Thymus (tissue), 11 donors: ENCODE measurements around the gene EPB41L1. TPM values are rescaled to one million over a fixed set of nuclear protein-coding genes. Genes with fewer than 3 reads are reported as not detected.

Source experiments
- DNase-seq, 9 donors: peaks; one replicate each; pipeline ENCODE4 v3.0.0-alpha.2; 2013; ENCODE audit warnings: low spot score in 9 of 9, low read depth in 6 of 9, missing footprints in 1 of 9
- H3K27ac ChIP-seq, 2 donors: one replicate each; pipeline ENCODE4 v1.5.1; 2013; ENCODE audit warnings: control low read depth in 1 of 2, low read depth in 1 of 2, low read length in 1 of 2, mild to moderate bottlenecking in 1 of 2, moderate library complexity in 1 of 2
- H3K27me3 ChIP-seq, 2 donors: one replicate each; pipeline ENCODE4 v1.5.1; 2013; ENCODE audit warnings: low read length in 1 of 2; ENCODE audit not compliant: control insufficient read depth in 2 of 2, insufficient read depth in 1 of 2
- H3K36me3 ChIP-seq, 2 donors: one replicate each; pipeline ENCODE4 v1.5.1; 2013; ENCODE audit warnings: low read length in 1 of 2, mild to moderate bottlenecking in 1 of 2, moderate library complexity in 1 of 2; ENCODE audit not compliant: control insufficient read depth in 2 of 2, insufficient read depth in 2 of 2
- H3K4me1 ChIP-seq, 2 donors: one replicate each; pipeline ENCODE4 v1.5.1; 2013; ENCODE audit warnings: low read length in 2 of 2; ENCODE audit not compliant: control insufficient read depth in 2 of 2, insufficient read depth in 2 of 2
- H3K4me3 ChIP-seq, 2 donors: one replicate each; pipeline ENCODE4 v1.5.1; 2013; ENCODE audit warnings: low read length in 2 of 2, control low read depth in 1 of 2, mild to moderate bottlenecking in 1 of 2
- H3K9me3 ChIP-seq, 2 donors: one replicate each; pipeline ENCODE4 v1.5.1; 2013; ENCODE audit warnings: low read length in 1 of 2, mild to moderate bottlenecking in 1 of 2; ENCODE audit not compliant: control insufficient read depth in 2 of 2, insufficient read depth in 1 of 2
- WGBS: extraction: QIAGEN DNeasy Blood & Tissue Kit; methylation state at CpG from one replicate; pipeline ENCODE4 v1.1.7; 2013; 5-methylcytosine and 5-hydroxymethylcytosine counted together
- polyA plus RNA-seq: library from polyadenylated mRNA; stranded (reverse); fragments of 200-250 nt; gene quantifications from one replicate; pipeline ENCODE4 v1.2.3, GENCODE V29; 2013
- total RNA-seq: library from RNA; stranded (reverse); fragments of 120-200 nt; gene quantifications from one replicate; pipeline ENCODE4 v1.2.4, GENCODE V29; 2013
- donor health status: healthy.

Gene EPB41L1
- total and polyA plus RNA-seq, 2 donors, result 3.1 to 4.2 TPM

DNA sequence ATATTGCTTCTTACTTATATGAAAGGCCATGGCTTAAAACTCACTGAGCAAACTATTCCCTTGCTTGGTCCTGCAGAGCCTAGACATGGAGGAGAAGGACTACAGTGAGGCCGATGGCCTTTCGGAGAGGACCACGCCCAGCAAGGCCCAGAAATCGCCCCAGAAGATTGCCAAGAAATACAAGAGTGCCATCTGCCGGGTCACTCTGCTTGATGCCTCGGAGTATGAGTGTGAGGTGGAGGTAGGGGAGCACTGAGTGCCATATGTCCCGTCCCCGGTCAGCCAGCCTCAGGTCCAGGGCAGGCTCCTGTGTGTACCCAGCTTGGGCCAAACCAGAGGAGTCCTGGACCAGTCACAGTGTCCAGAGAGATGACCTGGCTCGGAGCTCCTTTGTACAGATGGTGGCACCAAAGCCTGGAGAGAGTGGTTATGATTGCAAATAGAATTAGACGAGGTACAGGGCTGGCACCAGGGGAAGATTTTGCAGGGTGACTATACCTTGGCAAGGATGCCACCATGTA is 21.0 kb downstream of the EPB41L1 start:
- DNase-seq, result no peak
- H3K27me3 ChIP-seq, result peaks cover 0 to 17% of the 10 kb centered on the region in 2 donors
- 95% methylated on average over 10 of the region's 10 CpGs for WGBS
- H3K36me3 ChIP-seq, result no peaks in the 10 kb centered on the region
- H3K27ac ChIP-seq, result no peak overlapping the region
- H3K9me3 ChIP-seq, result peaks cover 1 to 3% of the 10 kb centered on the region in 2 donors
- no peak overlapping the region for H3K4me3 ChIP-seq
- peaks cover 0 to 5% of the 10 kb centered on the region in 2 donors for H3K4me1 ChIP-seq

DNA sequence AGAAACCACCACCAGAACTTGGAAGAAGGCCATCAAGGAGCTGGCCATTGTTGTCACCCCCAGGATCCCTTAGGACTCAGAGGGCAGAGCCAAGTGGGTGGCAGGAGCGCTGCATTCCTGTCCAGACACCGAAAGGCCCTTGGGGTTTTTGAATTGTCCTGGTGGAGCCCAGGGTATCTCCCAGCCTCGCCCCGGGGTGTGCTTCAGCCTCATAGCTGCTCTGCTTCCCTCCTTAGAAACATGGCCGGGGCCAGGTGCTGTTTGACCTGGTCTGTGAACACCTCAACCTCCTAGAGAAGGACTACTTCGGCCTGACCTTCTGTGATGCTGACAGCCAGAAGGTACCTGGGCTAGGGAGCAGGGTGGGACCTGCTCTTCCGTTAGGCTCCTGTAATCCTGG is 23.2 kb downstream of the EPB41L1 start:
- Histone ChIP-seq H3K4me3 (no peak overlapping the region), H3K9me3 (peaks cover 1 to 3% of the 10 kb centered on the region in 2 donors), H3K27me3 (peaks cover 0 to 14% of the 10 kb centered on the region in 2 donors), H3K27ac (no peak overlapping the region), H3K4me1 (peaks cover 0 to 5% of the 10 kb centered on the region in 2 donors), H3K36me3 (no peaks in the 10 kb centered on the region)
- 96% methylated on average over 7 of the region's 7 CpGs for WGBS
- no peak for DNase-seq

DNA sequence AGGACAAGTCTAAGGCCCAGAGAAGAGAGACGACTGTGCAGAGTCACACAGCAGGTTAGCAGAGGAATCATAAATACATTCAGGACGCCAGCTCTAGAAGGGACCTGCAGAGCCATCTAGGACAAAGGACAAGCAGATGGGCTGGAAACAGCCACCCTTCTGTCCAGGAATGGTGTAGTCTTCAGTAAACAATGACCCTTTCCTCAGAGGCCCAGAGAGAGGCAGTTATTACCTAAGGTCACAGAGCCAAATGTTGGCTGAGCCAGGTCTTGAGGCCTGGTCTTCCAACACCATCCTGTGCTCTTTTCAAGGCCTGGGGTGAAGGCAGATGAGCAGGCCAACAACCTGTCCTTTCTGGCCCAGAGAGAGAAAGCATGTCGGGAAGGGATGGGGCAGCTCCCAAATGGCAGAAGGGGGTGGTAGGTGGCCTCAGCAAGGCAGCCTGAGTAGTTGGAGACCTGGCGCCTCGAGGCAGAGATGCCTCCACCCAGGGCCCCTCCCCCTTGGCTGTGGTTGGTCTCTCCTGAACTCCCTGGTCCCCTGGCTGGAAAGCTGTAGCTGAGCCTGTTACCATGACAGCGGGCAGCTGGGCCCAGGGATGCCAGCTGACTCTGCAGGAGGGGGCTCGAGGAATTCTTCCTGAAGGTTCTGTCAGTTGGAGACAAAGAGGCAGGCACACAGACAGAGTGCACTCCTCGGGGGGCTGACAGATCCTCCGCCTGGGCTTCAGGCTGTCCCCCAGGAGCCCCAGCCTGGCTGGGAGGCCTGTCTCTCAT is 24.8 kb downstream of the EPB41L1 start:
- no peaks in the 10 kb centered on the region for H3K36me3 ChIP-seq
- WGBS, result 94% methylated on average over 9 of the region's 9 CpGs
- no peak overlapping the region for H3K4me3 ChIP-seq
- H3K4me1 ChIP-seq, result no peaks in the 10 kb centered on the region
- H3K27ac ChIP-seq, result no peak overlapping the region
- DNase-seq, result no peak
- peaks cover 0 to 4% of the 10 kb centered on the region in 2 donors for H3K27me3 ChIP-seq
- H3K9me3 ChIP-seq, result peaks cover 1 to 3% of the 10 kb centered on the region in 2 donors

DNA sequence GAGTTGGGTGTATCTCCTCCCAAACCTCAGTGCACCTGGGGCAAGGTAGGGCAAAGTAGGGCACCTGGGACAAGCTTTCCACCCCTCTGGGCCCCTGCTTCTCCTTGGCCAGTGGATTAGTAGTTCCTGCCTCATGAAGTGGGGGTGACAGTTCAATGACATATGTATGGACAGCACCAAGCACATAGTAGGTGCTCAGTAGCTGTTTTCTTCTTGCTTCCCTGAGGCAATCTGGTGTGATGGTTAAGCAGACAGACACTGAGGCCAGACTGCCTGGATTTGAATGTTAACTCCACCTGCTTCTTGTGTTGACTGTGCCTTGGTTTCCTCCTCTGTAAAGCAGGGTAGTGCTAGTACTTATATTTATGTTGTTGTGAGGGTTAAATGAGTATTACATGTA is 25.8 kb downstream of the EPB41L1 start:
- H3K27ac ChIP-seq, result no peak overlapping the region
- H3K36me3 ChIP-seq, result no peaks in the 10 kb centered on the region
- H3K4me3 ChIP-seq, result no peak overlapping the region
- H3K9me3 ChIP-seq, result peaks cover 0 to 1% of the 10 kb centered on the region in 2 donors
- DNase-seq, result no peak
- H3K4me1 ChIP-seq, result no peaks in the 10 kb centered on the region
- peaks cover 0 to 2% of the 10 kb centered on the region in 2 donors for H3K27me3 ChIP-seq

DNA sequence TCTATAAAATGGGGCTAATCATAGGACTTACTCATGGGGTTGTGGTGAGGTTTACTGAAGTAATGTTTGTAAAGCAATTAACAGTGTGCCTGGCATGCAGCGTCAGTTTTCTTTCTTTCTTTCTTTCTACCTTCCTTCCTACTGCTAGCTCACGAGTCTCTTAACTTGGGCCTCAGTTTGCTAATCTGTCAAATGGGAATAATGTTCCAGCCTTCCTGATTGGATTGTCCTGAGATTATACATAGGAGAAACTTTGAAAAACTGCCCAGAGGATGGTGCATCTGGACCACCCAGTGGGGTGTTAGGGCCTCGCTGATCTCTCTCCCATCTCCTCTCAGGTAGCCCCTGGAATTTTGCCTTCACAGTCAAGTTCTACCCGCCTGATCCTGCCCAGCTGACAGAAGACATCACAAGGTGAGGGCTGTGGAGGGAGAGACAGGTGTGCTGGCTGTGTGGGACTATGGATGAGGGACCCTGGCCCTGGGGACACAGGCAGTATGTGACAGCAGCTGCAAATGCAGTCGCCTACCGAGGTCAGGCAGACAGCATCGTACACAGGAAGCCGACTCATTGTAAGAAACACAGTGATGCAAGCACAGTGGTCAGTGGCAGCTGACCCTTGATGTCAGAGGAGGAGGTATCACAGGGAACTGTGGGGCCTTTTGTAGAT is 27.5 kb downstream of the EPB41L1 start:
- Histone ChIP-seq H3K4me1 (no peaks in the 10 kb centered on the region), H3K9me3 (peaks cover 0 to 1% of the 10 kb centered on the region in 2 donors), H3K27ac (no peak overlapping the region), H3K27me3 (peaks cover 0 to 2% of the 10 kb centered on the region in 2 donors), H3K36me3 (no peaks in the 10 kb centered on the region), H3K4me3 (no peak overlapping the region)
- 93% methylated on average over 8 of the region's 8 CpGs for WGBS
- DNase-seq, result no peak

DNA sequence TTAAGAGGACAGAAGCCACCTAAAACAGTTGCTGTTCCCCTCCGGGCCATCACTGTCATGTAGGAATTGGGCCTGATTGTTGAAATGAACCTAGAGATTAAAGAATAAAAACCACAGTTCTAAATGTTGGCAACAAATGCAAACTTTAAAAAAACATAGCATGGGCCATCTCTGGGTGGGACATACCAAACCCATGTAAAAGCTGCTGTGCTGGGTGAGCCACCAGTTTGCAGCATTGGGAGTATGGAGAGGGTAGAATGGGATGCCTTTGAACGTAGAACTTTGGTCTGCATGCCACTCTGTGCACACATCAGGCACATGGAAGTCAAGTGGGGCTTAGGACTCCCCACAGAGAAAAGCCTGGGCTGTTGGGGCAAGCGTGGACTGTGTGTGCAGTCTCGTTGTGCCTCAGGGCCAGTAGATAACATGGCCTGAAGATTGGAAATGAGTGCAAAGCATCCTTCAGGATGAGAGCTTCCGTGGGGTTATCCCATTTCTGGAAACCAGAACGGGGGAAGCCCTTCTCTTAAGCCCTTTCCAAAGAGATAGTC is 28.1 kb downstream of the EPB41L1 start:
- no peaks in the 10 kb centered on the region for H3K36me3 ChIP-seq
- H3K4me1 ChIP-seq, result no peaks in the 10 kb centered on the region
- no peak overlapping the region for H3K4me3 ChIP-seq
- DNase-seq, result no peak
- H3K9me3 ChIP-seq, result peaks cover 0 to 1% of the 10 kb centered on the region in 2 donors
- H3K27ac ChIP-seq, result no peak overlapping the region
- WGBS, result 95% methylated on average over 6 of the region's 6 CpGs
- peaks cover 0 to 2% of the 10 kb centered on the region in 2 donors for H3K27me3 ChIP-seq

DNA sequence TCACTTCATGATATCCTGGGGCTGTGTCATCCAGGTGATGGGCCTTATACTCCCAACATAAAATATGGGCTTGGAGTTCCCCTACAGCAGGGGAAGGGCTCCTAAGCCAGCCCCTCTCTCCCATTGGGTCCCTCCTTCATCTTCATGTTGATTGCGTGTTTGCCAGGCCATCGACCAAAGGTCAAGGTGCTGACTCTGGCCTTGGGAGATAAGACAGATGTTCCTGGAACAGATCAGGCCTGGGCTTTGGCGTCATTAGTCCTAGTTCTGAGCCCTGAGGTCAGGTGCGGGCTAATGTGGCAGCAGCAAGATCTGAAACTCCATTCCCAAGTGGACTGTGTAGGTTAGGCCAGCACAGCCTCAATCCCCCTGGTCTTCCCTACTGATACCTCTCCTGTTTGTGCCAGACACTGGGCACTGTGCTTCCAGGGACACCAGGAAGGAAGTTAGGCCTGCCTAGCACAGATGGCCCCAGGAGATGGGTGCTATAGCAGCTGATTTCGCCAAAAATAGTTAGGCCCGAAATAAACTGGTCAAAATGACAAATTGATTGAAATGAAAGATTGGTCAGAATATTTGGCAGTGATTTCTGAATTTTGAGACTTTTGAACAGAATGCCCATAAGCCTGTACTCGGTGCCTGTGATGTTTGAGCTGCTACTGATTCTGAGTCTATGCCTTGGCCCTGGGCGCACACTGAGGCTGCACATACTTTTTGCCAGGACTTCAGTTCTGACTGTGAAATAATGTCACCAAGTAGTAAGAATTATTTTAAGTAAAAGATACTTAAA is 28.8 kb downstream of the EPB41L1 start:
- no peak for DNase-seq
- H3K27ac ChIP-seq, result no peak overlapping the region
- WGBS, result 96% methylated on average over 8 of the region's 8 CpGs
- no peaks in the 10 kb centered on the region for H3K4me1 ChIP-seq
- peaks cover 0 to under 1% of the 10 kb centered on the region in 2 donors for H3K9me3 ChIP-seq
- H3K4me3 ChIP-seq, result no peak overlapping the region
- H3K36me3 ChIP-seq, result no peaks in the 10 kb centered on the region
- H3K27me3 ChIP-seq, result no peaks in the 10 kb centered on the region

DNA sequence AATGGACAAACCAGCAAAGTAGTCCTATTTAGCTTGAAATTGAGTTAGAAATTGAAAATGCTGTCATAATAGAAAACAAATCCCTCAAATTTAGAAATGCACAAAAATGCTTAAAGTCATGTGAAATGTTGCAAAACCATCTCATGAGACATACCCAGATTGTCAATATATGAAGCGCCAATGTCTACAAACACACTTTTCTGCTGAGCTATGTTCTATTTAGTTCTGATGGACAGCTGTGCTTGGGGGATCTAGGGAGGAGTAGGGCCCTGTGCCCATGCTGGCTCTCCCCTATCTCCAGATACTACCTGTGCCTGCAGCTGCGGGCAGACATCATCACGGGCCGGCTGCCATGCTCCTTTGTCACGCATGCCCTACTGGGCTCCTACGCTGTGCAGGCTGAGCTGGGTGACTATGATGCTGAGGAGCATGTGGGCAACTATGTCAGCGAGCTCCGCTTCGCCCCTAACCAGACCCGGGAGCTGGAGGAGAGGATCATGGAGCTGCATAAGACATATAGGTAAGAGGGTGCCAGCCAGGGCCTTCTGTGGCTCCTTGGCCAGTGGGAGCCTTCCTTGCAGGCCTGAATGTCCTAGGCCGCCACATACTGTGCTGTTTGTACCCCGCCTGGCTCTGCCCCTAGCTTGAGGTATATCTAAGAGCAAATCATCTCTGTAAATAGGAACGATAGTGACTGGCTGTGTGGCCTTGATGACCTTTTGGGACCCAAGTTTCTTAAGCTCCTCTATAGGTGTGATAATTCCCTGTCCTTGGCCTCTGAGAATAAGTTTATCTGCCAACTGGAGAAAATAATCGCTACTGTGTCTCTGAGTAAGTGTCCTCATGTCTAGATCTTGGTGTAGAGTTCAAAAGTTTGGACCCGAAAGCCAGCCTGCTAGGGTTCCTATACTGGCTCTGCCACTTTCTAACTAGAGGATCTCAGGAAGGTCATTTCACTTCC is 30.6 kb downstream of the EPB41L1 start:
- no peak for DNase-seq
- no peaks in the 10 kb centered on the region for H3K4me1 ChIP-seq
- no peaks in the 10 kb centered on the region for H3K27me3 ChIP-seq
- no peak overlapping the region for H3K4me3 ChIP-seq
- H3K27ac ChIP-seq, result no peak overlapping the region
- H3K36me3 ChIP-seq, result no peaks in the 10 kb centered on the region
- no peaks in the 10 kb centered on the region for H3K9me3 ChIP-seq
- WGBS, result 96% methylated on average over 15 of the region's 15 CpGs
